Measurements from ENCODE around the gene NOTUM. TPM values are rescaled to one million over a fixed set of nuclear protein-coding genes. Genes with fewer than 3 reads are reported as not detected.

NOTUM gene
- total and polyA plus RNA-seq, 8 donors, result 0.37 to 3.8 (median 0.58) TPM; not detected in 3

DNA sequence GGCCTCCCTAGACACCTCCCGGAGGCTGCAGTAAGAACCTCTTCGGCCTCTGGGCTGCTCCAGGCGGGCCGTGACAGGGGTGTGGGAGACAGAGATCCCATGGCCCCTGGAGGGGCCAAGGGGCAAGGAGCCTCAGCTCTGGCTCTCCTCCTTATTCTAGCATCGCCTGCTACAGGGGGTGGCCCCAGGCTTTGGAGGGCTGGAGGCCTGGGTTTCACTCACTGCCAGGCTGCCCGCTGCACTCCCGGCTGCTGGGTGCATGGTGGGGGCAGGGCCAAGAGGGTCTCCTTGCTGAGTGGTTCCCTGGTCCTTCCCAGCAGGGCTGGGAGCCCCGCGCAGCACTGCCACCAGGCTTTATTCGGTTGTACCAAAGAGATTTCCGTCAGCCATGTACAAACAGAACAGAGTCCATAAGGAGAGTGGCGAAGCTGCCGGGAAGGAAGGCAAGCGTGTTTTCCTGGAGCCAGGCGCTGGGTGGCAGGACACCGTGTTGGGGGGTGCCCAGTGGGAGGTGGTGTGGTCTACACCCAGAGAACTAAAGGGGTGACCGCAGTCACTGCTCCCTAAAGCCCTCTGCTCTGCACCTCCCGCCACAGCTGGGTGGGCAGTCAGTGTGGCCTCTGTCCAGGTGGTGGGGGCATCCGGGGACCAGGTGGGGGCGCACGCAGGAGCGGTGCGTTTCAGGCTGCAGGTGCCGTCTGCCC, 56.9 kb downstream of the NOTUM start:
- WGBS, 5 donors, result 94 to 96% (median 95%) methylated on average over 20 to 24 of the region's 24 CpGs
- H3K4me1 ChIP-seq, result peaks cover 13 to 33% (median 23%) of the 10 kb centered on the region in 4 donors
- TF ChIP-seq EP300 (IDR thresholded peaks at IDR 0.05) (no peak), POLR2A (IDR thresholded peaks at IDR 0.05) (no peak), POLR2AphosphoS5 (IDR thresholded peaks at IDR 0.05) (no peak)
- TF ChIP-seq, protein P1, sequence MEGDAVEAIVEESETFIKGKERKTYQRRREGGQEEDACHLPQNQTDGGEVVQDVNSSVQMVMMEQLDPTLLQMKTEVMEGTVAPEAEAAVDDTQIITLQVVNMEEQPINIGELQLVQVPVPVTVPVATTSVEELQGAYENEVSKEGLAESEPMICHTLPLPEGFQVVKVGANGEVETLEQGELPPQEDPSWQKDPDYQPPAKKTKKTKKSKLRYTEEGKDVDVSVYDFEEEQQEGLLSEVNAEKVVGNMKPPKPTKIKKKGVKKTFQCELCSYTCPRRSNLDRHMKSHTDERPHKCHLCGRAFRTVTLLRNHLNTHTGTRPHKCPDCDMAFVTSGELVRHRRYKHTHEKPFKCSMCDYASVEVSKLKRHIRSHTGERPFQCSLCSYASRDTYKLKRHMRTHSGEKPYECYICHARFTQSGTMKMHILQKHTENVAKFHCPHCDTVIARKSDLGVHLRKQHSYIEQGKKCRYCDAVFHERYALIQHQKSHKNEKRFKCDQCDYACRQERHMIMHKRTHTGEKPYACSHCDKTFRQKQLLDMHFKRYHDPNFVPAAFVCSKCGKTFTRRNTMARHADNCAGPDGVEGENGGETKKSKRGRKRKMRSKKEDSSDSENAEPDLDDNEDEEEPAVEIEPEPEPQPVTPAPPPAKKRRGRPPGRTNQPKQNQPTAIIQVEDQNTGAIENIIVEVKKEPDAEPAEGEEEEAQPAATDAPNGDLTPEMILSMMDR (IDR thresholded peaks at IDR 0.05), result no peak
- no peaks in the 10 kb centered on the region for H3K9me3 ChIP-seq
- H3K27me3 ChIP-seq, result peaks cover 0 to 25% (median 17%) of the 10 kb centered on the region in 3 donors
- DNase-seq, result no peak
- intact Hi-C loops (cut with DNase I; ENCODE audit: low total_unique reads), result no loop called here
- H3K27ac ChIP-seq, result no peak overlapping the region
- peaks cover 39 to 76% (median 71%) of the 10 kb centered on the region in 4 donors for H3K36me3 ChIP-seq
- no peak overlapping the region for H3K4me3 ChIP-seq

DNA sequence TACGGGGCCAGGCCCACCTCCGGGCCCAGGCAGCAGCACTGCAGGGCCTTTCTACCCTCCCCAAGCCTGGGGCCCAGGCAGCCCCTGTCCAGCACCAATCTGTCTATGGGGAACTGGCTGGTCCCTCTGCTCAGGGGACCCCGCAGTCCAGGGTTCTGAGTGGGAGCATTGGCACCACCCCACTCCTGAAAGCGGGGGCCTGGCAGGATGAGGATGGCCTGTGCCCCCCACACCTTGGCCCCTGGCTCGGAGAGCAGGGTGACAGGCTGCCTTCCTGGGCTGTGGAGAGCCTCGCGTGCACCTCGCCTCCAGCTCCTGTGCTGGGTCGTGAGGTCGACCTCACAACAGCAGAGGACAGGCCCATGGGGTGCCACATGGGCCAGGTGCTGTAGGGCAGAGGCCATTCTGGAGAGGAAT, 57.6 kb downstream of the NOTUM start:
- Histone ChIP-seq H3K27me3 (peaks cover 0 to 25% (median 17%) of the 10 kb centered on the region in 3 donors), H3K36me3 (peaks cover 40 to 76% (median 71%) of the 10 kb centered on the region in 4 donors), H3K4me3 (no peak overlapping the region), H3K4me1 (peaks cover 13 to 27% (median 20%) of the 10 kb centered on the region in 4 donors), H3K27ac (no peak overlapping the region), H3K9me3 (no peaks in the 10 kb centered on the region)
- intact Hi-C loops (cut with DNase I; ENCODE audit: low total_unique reads), result no loop called here
- WGBS, 5 donors, result 90 to 94% (median 91%) methylated on average over 5 to 10 of the region's 10 CpGs
- DNase-seq, result no peak
- TF ChIP-seq POLR2AphosphoS5 (IDR thresholded peaks at IDR 0.05) (no peak), EP300 (IDR thresholded peaks at IDR 0.05) (no peak), POLR2A (IDR thresholded peaks at IDR 0.05) (no peak)
- TF ChIP-seq, protein P1 (IDR thresholded peaks at IDR 0.05), result no peak

DNA sequence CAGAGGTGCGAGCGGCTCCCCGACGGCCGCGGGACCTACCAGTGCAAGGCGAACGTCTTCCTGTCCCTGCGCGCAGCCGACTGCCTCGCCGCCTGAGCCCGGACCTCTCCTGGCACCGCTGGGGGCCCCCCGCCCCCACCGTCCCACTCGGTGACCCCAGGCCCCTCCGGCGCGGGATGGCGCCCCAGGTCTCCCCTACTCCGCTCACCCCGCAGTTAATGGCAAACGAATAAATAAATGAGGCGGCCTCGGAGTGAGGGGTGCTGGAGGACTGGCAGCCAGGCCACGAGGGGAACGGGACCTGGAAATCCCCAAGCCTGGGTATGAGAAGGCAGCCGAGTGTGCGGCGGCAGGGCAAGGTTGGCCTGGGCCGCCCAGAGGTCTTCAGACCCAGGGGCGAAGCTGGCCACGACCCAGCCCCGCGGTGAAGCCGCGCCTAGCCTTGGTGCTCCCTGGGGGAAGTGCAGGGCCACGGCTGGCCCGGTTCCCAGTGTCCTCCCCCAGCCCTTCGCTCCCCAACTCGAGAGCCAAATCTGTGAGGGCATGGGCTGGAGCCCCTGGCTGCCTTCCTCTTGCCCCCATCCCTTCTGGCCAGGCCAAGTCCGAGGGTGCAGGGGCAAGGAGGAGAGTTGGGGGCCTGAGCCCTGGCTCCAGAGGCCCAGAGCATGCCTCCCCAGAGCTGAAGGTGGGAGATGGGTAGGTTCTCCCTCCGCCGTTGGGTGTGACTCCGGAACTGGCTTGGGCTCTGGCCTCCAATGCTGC, 58.2 kb downstream of the NOTUM start:
- no peak for DNase-seq
- intact Hi-C loops (cut with DNase I; ENCODE audit: low total_unique reads), result no loop called here

More for the DNA sequence above, 58.2 kb downstream of the NOTUM start:
- H3K27ac ChIP-seq, result peak overlapping the region in 1 of 5 donors; percentile 1
- peaks cover 0 to 25% (median 17%) of the 10 kb centered on the region in 3 donors for H3K27me3 ChIP-seq
- peak overlapping the region; percentile 39 to 49 (median 43) for H3K4me3 ChIP-seq
- H3K36me3 ChIP-seq, result peaks cover 34 to 76% (median 71%) of the 10 kb centered on the region in 4 donors
- WGBS, 5 donors, result 23 to 55% (median 28%) methylated on average over 8 to 47 of the region's 47 CpGs
- TF ChIP-seq POLR2A (IDR thresholded peaks at IDR 0.05) (no peak), EP300 (IDR thresholded peaks at IDR 0.05) (no peak), POLR2AphosphoS5 (IDR thresholded peaks at IDR 0.05) (no peak)
- TF ChIP-seq, protein P1 (IDR thresholded peaks at IDR 0.05), result no peak
- peaks cover 13 to 26% (median 19%) of the 10 kb centered on the region in 4 donors for H3K4me1 ChIP-seq
- H3K9me3 ChIP-seq, result no peaks in the 10 kb centered on the region

Other genes starting within 250 kb of the NOTUM start
- 10 to 100 TPM in 3 of 5 donors, 1 to 10 TPM in 2; 3.5 to 55.6 (median 17.6) TPM for gene SLC25A10, start 248.9 kb downstream of the NOTUM start, total RNA-seq
- gene SLC25A10, start 248.9 kb downstream of the NOTUM start, polyA plus RNA-seq, result 10 to 100 TPM; 33.2 to 40.7 (median 34.1) TPM
- gene GCGR, start 157.0 kb downstream of the NOTUM start, total RNA-seq, result under 1 TPM in 1 of 5 donors, not detected in 4; 0.55 TPM
- gene GCGR, start 157.0 kb downstream of the NOTUM start, polyA plus RNA-seq, result under 1 TPM in 1 of 3 donors, not detected in 2; 0.38 TPM
- 100 to 1,000 TPM in 1 of 5 donors, 10 to 100 TPM in 4; 23.7 to 150 (median 51.0) TPM for gene MCRIP1, start 127.9 kb downstream of the NOTUM start, total RNA-seq
- gene MCRIP1, start 127.9 kb downstream of the NOTUM start, polyA plus RNA-seq, result 100 to 1,000 TPM; 104 to 144 (median 114) TPM
- not detected for gene PPP1R27, start 126.1 kb downstream of the NOTUM start, total RNA-seq
- 1 to 10 TPM in 1 of 3 donors, under 1 TPM in 1, not detected in 1; 0.58 to 2.0 TPM for gene PPP1R27, start 126.1 kb downstream of the NOTUM start, polyA plus RNA-seq
- 1,000 to 10,000 TPM in 2 of 5 donors, 100 to 1,000 TPM in 3; 401 to 1,308 (median 815) TPM for gene P4HB, start 100.7 kb downstream of the NOTUM start, total RNA-seq
- 100 to 1,000 TPM; 426 to 709 (median 528) TPM for gene P4HB, start 100.7 kb downstream of the NOTUM start, polyA plus RNA-seq
- gene ARHGDIA, start 89.8 kb downstream of the NOTUM start, total RNA-seq, result 100 to 1,000 TPM in 3 of 5 donors, 10 to 100 TPM in 2; 57.1 to 435 (median 117) TPM
- 100 to 1,000 TPM; 154 to 240 (median 212) TPM for gene ARHGDIA, start 89.8 kb downstream of the NOTUM start, polyA plus RNA-seq
- 100 to 1,000 TPM in 2 of 5 donors, 10 to 100 TPM in 2, 1 to 10 TPM in 1; 5.8 to 224 (median 90.1) TPM for gene ALYREF, start 69.6 kb downstream of the NOTUM start, total RNA-seq
- gene ALYREF, start 69.6 kb downstream of the NOTUM start, polyA plus RNA-seq, result 10 to 100 TPM; 33.6 to 42.3 (median 36.8) TPM
- gene ANAPC11, start 69.5 kb downstream of the NOTUM start, total RNA-seq, result 100 to 1,000 TPM in 3 of 5 donors, 10 to 100 TPM in 2; 49.8 to 141 (median 108) TPM
- 100 to 1,000 TPM; 231 to 276 (median 257) TPM for gene ANAPC11, start 69.5 kb downstream of the NOTUM start, polyA plus RNA-seq
- gene NPB, start 58.9 kb downstream of the NOTUM start, total RNA-seq, result 1 to 10 TPM in 2 of 5 donors, not detected in 3; 1.4 to 2.0 TPM
- gene NPB, start 58.9 kb downstream of the NOTUM start, polyA plus RNA-seq, result under 1 TPM in 2 of 3 donors, not detected in 1; 0.83 to 0.93 TPM
- 100 to 1,000 TPM in 2 of 5 donors, 10 to 100 TPM in 3; 17.5 to 119 (median 27.2) TPM for gene PCYT2, start 49.8 kb downstream of the NOTUM start, total RNA-seq
- gene PCYT2, start 49.8 kb downstream of the NOTUM start, polyA plus RNA-seq, result 10 to 100 TPM; 39.7 to 51.7 (median 42.8) TPM
- gene SIRT7, start 43.0 kb downstream of the NOTUM start, total RNA-seq, result 100 to 1,000 TPM in 1 of 5 donors, 10 to 100 TPM in 4; 22.8 to 128 (median 56.0) TPM
- gene SIRT7, start 43.0 kb downstream of the NOTUM start, polyA plus RNA-seq, result 10 to 100 TPM; 18.2 to 46.9 (median 44.1) TPM
- 10 to 100 TPM in 4 of 5 donors, 1 to 10 TPM in 1; 2.3 to 30.4 (median 20.3) TPM for gene MAFG, start 33.5 kb downstream of the NOTUM start, total RNA-seq
- 1 to 10 TPM; 7.2 to 8.9 (median 8.1) TPM for gene MAFG, start 33.5 kb downstream of the NOTUM start, polyA plus RNA-seq
- gene PYCR1, start 23.9 kb downstream of the NOTUM start, total RNA-seq, result 10 to 100 TPM in 3 of 5 donors, 1 to 10 TPM in 1, not detected in 1; 8.9 to 28.8 (median 15.7) TPM
- gene PYCR1, start 23.9 kb downstream of the NOTUM start, polyA plus RNA-seq, result 10 to 100 TPM; 20.0 to 73.8 (median 47.4) TPM
- not detected for gene MYADML2, start 14.0 kb downstream of the NOTUM start, total RNA-seq
- gene MYADML2, start 14.0 kb downstream of the NOTUM start, polyA plus RNA-seq, result not detected
- gene ASPSCR1, start 16.4 kb upstream of the NOTUM start, total RNA-seq, result 100 to 1,000 TPM in 1 of 5 donors, 10 to 100 TPM in 4; 11.7 to 143 (median 34.8) TPM
- gene ASPSCR1, start 16.4 kb upstream of the NOTUM start, polyA plus RNA-seq, result 10 to 100 TPM; 56.9 to 82.0 (median 60.8) TPM
- gene CENPX, start 61.7 kb upstream of the NOTUM start, total RNA-seq, result 100 to 1,000 TPM in 2 of 5 donors, 10 to 100 TPM in 3; 22.0 to 213 (median 53.1) TPM
- gene CENPX, start 61.7 kb upstream of the NOTUM start, polyA plus RNA-seq, result 100 to 1,000 TPM; 142 to 231 (median 215) TPM
- gene LRRC45, start 62.1 kb upstream of the NOTUM start, total RNA-seq, result 100 to 1,000 TPM in 1 of 5 donors, 10 to 100 TPM in 3, 1 to 10 TPM in 1; 8.3 to 171 (median 42.9) TPM
- gene LRRC45, start 62.1 kb upstream of the NOTUM start, polyA plus RNA-seq, result 10 to 100 TPM; 12.7 to 21.1 (median 20.9) TPM
- 10 to 100 TPM in 1 of 5 donors, 1 to 10 TPM in 3, not detected in 1; 1.2 to 11.6 (median 2.5) TPM for gene RAC3, start 70.5 kb upstream of the NOTUM start, total RNA-seq
- 10 to 100 TPM; 13.1 to 24.8 (median 16.2) TPM for gene RAC3, start 70.5 kb upstream of the NOTUM start, polyA plus RNA-seq
- gene DCXR, start 76.5 kb upstream of the NOTUM start, total RNA-seq, result 100 to 1,000 TPM in 2 of 5 donors, 10 to 100 TPM in 3; 11.1 to 461 (median 100.0) TPM
- 100 to 1,000 TPM; 352 to 403 (median 396) TPM for gene DCXR, start 76.5 kb upstream of the NOTUM start, polyA plus RNA-seq
- 10 to 100 TPM; 12.5 to 66.5 (median 28.3) TPM for gene RFNG, start 90.6 kb upstream of the NOTUM start, total RNA-seq
- gene RFNG, start 90.6 kb upstream of the NOTUM start, polyA plus RNA-seq, result 10 to 100 TPM; 22.5 to 55.2 (median 26.0) TPM
- gene GPS1, start 90.7 kb upstream of the NOTUM start, total RNA-seq, result 100 to 1,000 TPM in 1 of 5 donors, 10 to 100 TPM in 4; 28.0 to 329 (median 86.4) TPM
- gene GPS1, start 90.7 kb upstream of the NOTUM start, polyA plus RNA-seq, result 100 to 1,000 TPM; 103 to 139 (median 129) TPM
- gene DUS1L, start 104.6 kb upstream of the NOTUM start, total RNA-seq, result 100 to 1,000 TPM in 2 of 5 donors, 10 to 100 TPM in 3; 63.2 to 286 (median 94.6) TPM
- gene DUS1L, start 104.6 kb upstream of the NOTUM start, polyA plus RNA-seq, result 100 to 1,000 TPM; 126 to 189 (median 174) TPM
- gene FASN, start 137.0 kb upstream of the NOTUM start, total RNA-seq, result 100 to 1,000 TPM in 3 of 5 donors, 10 to 100 TPM in 2; 22.8 to 268 (median 175) TPM
- gene FASN, start 137.0 kb upstream of the NOTUM start, polyA plus RNA-seq, result 10 to 100 TPM; 36.0 to 97.8 (median 53.3) TPM